HuH-7 (cell line): Measurements from ENCODE around the gene HMGB3.
"Not testable (repeated sequence)": the region's sequence is repeated elsewhere in the genome, so short reads cannot be mapped to it uniquely, and the experiment has no call there.

Source experiments
- DNase-seq: peaks from one replicate; pipeline ENCODE4 v3.0.0; 2011; ENCODE audit warnings: low spot score

Gene HMGB3

DNA sequence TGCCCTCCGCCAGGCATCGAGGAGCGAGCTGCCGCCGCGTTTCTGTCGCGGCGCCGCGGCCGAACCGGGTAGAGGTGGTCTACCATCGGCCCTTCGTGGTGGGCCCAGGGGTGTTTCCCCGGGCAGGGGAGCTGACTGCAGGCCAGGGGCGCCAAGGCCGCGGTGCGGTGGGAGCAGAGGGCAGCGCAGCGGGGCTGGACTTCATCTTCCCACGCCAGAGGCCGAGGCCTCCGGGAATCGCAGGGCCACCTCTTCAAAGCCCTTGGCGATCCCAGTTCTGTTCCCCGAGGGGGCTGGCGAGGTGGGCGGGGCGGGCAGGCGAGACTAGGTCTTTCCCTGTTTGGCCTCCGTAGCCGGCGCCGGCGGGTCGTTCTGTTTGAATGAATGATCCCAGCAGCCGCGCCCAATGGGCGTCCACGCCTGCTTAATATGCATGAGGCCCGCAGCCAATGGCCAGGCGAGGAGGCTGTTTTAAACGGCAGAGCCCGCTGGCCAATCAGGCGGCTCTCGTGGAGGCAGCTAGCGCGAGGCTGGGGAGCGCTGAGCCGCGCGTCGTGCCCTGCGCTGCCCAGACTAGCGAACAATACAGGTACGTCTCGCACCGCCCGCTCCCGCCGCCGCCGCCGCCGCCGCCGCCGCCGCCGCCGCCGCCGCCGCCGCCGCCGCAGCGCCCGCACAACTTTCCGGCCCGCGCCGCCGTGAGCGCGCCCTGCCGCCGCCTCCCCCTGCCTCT, at the start of gene HMGB3:
Gene HMGB3 (plus strand): TSS at position 548 of the 733 bp plus-strand sequence. CDS start 2,265 bp downstream, outside the sequence.
- peak; percentile 95 for DNase-seq

DNA sequence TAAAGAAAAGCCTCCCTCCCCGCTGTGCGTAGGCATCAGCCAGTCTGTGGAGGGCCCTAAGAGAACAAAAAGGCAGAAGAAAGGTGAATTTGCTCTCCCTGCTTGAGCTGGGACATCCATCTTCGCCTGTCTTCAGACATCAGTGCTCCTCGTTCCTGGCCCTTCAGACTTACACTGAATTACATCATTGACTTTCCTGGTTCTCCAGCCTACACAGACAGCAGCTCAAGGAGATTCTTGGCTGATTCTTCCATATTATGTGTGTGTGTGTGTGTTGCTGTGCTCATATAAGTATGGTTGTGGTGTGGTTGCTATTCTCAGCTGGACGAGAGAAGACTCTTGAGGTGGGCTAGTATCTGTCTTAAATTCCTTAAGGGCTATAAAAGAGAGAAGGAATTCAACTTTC, 49.2 kb upstream of the HMGB3 start:
- DNase-seq: no peak

DNA sequence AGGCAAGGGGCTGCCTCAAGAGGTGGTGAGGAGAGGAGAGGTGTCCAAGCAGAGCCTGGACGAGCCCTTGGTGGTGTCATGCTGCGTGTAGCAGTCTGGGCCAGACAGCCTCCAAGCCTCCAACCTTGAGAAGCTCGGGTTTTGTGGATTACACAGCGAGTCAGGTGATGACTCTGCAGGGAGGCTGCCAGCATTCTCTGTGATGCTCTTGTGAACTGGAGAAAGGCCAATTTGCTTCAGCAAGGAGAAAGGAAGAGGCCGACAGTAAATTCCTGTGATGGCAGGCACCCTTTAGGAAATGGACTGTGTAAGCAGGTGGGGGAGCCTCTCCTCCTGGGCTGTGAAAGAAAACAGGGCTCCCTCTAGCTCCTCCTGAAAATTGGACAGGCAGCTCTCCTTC, 48.7 kb upstream of the HMGB3 start:
- no peak for DNase-seq

DNA sequence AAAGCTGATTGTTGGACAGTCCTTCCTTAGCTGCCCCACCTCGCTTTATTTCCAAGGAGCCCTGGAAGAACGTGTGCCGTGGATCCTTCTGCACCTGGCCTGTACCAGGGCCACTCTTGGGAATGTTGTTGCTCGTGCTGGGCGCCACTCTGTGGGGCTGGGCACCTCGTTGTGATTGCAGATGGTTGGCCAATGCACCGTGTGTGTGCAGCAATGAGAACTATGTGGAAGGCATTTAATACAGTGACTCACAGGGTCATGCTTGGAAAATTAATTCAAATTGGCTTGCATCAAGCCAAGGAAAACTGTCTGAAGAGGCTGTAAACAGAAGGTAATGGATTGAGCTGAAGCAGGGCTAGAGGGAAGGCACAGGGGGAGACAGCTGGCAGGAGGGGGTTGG, 47.7 kb upstream of the HMGB3 start:
- no peak for DNase-seq

DNA sequence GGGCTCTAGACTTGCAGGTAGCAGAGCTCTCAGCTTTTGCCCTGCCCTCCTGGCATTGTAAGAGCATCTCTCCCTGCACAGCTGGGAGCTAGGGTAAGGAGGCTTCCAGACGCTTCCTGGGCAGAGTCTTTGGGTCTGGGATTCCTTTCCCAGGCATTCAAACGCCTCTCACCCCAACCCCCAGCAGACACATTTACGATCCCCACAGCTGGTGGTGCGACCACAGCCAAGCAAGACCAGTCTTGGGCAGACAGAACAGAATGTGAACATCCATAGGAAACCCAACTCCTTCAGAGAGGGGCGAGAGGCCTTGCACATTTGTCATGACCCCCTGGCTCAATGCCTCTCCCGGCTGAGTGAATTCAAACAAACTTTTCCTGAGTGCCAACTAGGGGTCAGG, 46.6 kb upstream of the HMGB3 start:
- no peak for DNase-seq

DNA sequence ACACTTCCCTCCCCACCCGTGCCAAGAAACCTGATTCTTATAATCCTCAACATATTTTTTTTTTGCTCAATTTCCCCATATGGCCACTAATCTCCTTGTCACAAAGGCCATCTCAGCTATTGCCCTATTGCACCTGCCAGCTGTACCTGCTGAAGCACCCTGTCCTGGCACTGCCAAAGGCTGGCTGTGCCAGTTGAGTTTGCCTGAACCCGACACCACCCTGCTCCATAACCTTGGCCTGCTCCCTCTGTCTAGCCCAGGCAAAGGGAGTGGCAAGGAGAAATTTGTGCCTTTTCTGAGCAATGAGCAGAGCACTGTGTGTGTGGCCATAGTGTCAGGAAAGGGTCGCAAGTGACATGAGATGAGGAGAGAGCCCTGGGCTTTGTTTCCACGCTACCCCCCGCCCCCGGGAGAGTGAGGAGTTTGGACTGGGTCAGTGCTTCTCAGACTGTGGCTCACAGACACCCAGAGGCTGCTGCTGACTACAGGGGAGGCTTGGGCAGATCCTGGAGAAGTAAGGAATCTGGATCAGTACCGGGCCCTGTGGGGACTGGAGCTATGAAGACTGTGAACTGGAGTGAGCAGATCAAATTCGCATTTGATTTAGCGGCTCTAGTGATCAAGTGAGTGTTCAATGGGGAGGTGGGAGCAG, 42.2 kb upstream of the HMGB3 start:
- no peak for DNase-seq

DNA sequence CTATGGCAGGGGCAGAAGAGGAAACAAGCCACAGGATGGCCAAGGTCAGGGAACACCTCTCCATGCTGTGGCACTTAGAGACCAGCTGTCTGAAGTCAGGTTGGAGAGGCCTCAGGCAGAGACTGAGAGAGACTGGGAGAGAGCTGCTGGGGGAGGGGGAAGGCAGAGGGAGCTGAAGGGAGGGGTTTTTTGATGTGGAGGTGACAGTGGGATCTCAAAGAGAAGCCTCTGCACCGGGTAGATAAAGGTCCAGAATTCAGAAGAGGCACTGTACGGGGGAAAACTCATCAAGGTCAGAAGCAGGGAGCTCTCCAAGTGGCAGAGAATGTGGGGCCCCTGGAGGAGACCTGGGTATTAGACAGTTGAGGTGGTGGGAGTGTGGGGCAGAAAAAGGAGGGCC, 41.6 kb upstream of the HMGB3 start:
- DNase-seq: no peak

DNA sequence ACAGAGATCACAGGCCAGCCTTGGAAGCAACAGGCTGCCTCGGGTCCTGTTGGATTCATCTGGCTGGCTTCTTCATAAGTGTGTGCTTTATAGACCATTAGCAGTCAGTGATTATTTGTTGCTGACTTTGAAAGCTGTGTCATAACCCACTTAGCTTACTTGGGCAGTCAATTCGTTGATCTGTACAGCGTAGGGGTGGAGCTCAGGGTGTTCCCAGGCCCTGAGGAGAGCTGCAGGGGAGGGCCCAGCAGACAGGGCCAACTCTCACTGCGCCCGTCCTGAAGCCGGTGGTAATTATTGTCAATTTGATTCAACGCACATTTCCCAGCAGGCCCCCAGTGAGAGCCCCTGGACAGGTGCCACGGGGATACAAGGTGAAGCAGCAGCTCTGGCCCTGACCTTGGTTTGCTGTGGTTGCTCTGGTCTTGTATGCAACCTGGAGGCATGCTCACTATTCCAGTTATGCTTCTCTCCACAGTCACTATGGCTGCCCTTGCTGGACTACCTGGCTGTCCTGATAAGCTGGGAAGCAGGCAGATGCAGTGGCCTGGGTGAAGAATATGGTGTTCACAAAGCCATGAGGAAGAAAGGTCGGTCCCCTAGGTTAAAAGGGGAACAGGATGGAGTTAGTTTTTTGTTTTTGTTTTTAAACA, 40.1 kb upstream of the HMGB3 start:
- DNase-seq: no peak

DNA sequence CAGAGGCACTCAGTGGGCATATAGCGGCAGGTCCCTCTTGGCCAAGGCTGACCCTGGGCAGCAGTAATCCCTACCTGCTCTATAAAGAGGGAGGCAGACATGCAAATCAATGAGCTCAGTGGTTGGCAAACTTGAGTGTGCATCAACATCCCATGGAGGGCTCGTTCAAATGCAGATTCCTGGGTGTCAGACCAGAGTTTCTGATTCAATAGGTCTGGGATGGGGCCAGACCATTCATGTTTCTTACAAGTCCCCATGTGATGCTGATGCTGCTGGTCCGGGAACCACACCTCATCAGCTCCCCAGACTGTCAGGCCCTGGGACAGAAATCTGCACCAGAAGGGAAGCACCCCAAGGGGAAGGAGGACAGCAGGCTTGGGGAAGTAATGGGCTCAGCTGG, 38.9 kb upstream of the HMGB3 start:
- no peak for DNase-seq

DNA sequence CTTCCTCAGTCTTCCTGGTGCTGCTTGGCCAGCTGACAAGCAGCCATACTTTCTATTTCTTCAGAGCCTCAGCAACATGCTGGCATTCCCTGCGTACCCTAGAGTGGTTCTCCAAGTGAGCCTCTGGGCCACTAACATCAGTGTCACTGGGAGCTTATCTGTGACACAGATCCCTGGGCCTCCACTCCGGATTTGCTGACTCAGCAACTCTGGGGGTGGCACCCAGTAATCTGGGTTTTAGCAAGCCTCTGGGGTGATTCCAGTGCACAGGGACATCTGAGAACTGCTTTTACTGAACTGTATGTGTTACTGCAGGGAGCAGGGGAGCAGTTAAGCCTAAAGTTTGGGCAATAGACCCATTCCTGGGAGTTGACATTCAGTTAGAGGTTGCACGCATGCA, 28.2 kb upstream of the HMGB3 start:
- DNase-seq: no peak

DNA sequence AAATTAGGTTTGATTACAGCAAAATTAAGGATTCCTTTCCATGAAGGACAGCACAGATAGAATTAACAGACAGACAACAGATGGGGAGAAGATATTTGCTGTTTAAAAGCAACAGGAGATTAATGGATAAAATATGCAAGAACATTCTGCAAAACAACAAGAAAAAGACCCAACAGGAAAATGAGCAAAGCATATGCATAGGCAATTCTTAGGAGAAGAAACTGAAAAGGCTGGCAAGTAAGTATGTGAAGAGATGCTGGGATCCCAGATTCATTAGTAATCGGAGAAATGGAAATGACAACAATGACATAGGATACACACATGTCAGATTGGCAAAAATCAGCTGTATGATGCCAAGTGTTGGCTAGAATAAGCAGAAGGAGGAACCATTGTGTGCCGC, 27.5 kb upstream of the HMGB3 start:
- no peak for DNase-seq

DNA sequence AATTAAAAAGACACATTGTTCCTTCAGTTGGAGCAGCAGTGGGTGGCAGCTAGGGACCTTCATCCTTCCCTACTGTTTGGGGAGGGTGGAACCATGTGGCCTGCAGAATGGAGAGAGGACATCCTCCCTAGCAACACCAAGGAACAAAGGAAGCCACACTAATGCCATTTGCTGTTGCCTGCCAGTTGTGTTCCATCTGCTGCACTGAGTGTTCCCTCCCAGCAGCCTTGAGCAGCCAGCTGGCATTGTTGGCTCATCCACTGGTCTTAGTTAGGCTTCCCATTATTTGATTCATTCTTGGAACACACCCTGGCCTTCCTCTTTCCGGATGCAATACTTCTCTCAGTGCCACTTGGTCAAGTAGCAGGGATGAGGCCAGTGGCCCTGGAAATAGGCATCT, 25.0 kb upstream of the HMGB3 start:
- no peak for DNase-seq

DNA sequence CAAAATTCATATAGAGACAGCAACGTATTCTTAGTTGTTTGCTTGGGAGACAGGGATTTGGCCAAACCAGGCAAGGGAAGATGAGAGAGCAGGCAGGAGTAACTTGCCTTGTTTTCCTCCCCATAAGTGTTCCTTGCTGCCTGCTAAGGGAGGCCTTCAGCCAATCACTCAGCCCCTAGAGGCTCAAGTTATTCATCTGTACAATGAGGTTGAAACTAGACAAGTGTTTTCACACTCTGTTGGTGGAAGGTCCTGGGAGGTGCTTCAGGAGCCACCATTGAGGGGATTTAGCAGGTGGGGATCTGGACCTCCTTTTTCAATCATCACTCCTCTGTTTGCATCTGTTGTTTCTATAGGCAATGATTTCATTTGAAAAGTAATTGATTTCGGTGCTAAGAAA, 23.6 kb upstream of the HMGB3 start:
- no peak for DNase-seq

DNA sequence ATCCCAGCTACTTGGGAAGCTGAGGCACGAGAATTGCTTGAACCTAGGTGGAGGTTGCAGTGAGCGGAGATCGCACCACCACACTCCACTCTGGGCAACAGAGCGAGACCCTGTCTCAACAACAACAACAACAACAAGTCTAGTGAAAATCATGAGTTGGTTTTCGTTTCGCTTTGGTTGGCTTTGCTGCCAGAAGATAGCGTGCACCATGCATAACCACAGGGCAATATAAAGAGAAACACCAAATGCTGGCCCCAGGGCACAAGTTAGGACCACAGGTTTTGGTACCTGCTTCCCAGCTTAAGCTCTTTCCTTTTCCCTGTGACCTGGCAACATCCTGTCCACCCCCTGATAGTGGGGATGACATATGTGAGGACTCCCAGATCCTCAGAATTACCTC, 21.5 kb upstream of the HMGB3 start:
- DNase-seq: no peak

DNA sequence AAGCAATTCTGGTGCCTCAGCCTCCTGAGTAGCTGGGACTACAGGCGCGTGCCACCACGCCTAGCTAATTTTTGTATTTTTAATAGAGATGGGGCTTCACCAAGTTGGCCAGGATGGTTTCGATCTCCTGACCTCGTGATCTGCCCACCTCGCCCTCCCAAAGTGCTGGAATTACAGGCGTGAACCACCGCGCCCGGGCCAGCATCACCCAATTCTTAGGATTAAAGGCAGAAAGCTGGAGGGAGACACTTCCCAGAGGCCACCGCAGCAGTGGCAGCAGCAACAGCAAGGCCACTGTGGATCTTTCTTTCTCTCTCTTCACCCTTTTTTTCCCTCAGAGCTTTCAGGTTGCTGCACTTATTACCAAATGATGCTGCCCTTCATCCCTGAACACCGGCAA, 18.7 kb upstream of the HMGB3 start:
- not testable (repeated sequence) for DNase-seq

DNA sequence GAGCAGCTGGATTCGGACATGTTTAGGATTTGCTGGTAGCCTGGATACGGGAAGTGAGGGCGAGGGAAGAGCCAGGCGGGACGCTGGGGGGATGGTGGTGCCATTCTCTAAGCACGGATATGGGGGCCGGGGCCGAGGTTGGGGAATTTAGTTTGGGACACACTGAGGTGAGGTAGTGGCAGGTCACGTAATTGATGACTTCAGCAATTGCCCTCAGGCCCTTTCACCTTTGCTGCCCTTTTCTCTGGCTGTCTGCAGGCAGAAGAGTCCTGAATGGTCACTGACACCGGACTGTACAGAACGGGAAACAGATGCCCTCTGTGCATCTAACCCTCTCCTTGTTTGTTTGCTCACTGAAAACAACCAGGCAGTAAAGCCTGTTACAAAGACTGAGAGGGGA, 16.9 kb upstream of the HMGB3 start:
- no peak for DNase-seq

DNA sequence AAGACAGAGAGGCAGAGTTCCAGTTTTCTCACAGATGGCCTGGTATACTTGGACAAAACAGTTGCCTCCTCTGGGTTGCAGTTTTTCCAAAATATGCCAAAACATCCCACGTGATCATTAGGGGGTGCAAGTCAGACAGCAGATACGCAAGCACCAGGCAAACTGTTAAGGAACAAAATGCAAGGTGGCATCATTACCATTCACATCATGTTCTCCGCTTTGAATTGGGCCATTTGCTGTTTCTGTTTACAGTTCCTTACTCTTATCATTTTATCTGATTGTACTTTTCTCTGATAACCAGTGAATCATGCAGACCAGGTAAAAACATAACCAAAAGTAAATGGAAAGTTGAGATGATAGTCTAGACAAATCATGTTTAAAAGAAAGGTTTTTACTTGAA, 16.4 kb upstream of the HMGB3 start:
- DNase-seq: no peak

DNA sequence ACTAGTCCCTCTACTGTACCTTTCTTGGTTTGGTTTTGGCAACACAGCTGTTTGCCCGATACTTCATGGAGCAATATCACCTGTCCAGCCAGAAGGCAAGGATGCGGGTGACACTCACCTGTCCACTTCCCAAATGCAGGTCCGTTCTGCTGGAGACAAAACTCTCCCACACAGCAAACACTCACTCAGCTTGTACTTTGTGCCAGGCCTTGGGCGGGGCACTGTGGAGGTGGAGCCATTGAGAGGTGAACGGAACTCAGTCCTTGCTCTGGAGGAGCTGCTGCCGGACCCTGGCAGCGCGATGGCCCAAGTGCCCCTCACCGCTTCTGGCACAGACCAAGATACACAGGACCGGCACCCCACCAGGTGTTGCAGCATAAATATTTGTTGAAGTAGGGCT, 15.3 kb upstream of the HMGB3 start:
- no peak for DNase-seq

DNA sequence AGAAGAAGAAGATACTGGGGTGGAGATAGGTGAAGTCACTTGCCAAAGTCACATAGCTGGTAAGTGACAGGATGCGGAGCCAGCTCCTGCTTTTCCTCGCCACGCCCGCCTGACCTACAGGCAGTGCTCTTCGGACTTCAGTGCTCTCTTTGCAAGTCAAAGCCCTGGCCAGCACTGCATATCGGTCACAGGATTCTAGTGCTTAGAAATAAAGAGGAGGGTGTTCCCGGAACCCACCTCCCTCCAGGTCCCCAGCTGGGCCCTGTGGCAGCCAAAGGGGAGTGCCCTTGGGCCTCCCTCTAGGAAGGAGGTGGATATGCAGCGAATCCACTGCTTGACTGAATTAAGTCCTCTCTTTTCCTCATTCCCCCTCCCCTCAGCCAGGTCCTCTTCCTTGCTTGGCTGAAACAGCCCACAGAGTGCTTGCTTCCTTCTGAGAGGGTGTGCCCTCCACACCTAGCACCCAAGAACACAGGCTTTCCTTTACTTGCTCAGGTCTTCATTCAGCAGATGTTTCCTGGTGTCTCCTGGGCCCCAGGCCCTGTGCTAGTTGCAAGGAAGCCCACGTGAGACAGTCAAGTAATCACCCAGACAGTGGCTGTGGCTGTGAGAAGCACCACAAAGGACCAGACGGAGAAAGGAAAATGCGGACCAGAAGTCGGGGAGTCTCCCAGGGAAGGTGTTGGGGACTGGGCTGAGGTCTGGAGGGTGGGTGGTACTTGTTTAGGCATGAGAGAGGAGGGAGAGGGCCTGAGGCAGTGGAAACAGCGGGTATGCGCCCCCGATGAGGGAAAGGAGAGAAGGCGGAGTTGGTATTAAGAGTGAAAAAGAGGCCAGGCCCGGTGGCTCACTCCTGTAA, 14.0 kb upstream of the HMGB3 start:
- no peak for DNase-seq

DNA sequence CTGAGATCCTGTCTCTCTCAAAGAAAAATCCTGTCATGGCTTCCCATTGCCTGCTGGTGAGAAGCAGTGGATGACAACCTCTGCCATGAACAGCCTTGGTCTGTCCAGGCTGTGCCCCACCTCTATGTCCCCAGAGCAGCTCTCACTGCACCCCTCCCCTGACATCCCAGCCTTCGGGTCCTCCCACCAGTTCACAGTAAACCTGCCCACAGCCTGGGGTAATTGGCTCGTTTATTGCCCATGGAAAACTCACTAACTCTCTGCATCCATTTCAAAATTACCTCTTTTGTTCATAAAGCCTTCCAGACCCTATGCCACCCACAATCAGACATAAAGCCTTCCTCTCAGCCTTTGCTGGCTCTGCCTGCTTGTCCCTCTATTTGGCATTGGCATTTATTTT, 10.7 kb upstream of the HMGB3 start:
- DNase-seq: no peak

DNA sequence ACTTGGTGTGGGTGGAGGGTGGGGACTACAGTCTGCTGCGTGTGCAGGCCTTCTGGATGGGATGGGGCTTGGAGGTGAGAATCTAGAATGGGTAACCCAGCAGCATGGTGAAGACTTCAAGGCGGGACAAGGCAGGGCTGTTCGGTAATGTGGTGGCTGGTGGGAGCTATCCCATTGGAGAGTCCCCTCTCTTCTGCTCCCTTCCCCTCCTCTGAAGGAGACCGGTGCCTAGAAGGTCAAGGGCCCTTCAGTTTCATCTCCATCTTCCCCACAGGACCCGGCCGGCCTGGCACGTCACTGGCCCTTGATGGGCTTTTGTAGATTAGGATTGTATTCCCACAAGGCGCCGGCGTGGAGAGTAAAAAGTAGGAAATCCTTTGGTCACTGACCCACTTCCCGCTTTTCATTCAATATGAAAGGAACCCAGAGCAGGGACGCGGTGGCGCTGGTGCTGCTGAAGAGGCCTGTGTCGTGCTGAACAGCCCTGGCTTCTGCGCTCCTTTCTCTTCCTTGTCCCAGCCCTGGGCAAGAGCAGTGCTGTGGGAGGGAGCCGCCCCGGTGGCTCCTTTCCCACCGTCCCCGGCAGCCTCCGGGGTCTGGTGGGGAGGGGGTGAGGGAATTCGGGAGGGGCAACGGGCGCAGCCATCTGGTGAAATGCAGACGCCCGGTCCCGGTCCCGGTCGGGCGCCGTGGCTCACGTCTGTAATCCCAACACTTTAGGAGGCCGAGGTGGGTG, 7.3 kb upstream of the HMGB3 start:
- no peak for DNase-seq
